ENCODE results near the gene QKI. TPM values are rescaled to one million over a fixed set of nuclear protein-coding genes. Genes with fewer than 3 reads are reported as not detected.

QKI gene
- total and polyA plus RNA-seq, 2 of the 8 experiments (the other 6 are each of a cell fraction or from before 2014, with no cell fraction given), result 181 to 183 TPM

DNA sequence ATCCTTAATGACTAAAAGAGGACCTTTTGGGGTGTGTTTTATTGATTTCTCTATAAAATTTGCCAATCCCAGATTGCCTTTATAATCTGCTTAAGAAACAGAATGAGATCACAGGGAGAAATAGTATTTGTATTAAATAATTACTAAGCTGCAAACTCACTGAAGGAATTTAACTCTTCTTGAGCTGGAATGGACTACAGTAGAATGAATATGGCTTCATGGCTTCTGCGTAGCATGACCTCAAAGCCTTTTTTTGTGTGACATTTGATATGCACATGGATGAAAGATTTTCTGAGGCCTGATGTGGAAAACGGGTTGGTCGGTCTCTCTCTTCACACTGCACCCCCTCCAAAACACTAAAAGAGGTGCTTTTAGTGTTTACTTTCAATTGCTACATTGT, 115.9 kb downstream of the QKI start:
- no peak overlapping the region for H3K9ac ChIP-seq (replicated peaks in 1 of 4; ENCODE audit: extremely low read depth in 1 of 4, low read depth in 3 of 4, low read length in 3 of 4)
- no peak overlapping the region for H2BK20ac ChIP-seq (ENCODE audit: low read length)
- H4K20me1 ChIP-seq (replicated peaks in 1 of 2; ENCODE audit: control insufficient read depth in 1 of 2, insufficient read depth in 2 of 2, low read length in 2 of 2), result peaks cover 6 to 9% of the 10 kb centered on the region in 2 experiments
- no peaks in the 10 kb centered on the region; the same call in 1 of the 2 replicates for H3K79me1 ChIP-seq (ENCODE audit: low read depth, low read length)
- no peaks in the 10 kb centered on the region for H3K27me3 ChIP-seq (replicated peaks in 1 of 4; ENCODE audit: control insufficient read depth in 3 of 4, extremely low read depth in 1 of 4, insufficient read depth in 3 of 4, low read length in 3 of 4)
- H2BK5ac ChIP-seq (ENCODE audit: low read depth, low read length), result no peak overlapping the region
- H4K91ac ChIP-seq (replicated peaks; ENCODE audit: insufficient read length, low read length), result no peak overlapping the region
- DNase-seq (ENCODE audit: low read depth in 1 of 2, low spot score in 2 of 2), result no peak
- no peak overlapping the region for H2BK120ac ChIP-seq (replicated peaks; ENCODE audit: low read depth, low read length)
- no peak overlapping the region for H3K14ac ChIP-seq (ENCODE audit: insufficient read length)
- no peak overlapping the region for H3K27ac ChIP-seq (ENCODE audit: low read depth, low read length)
- no peak for FAIRE-seq
- H3K4me3 ChIP-seq (ENCODE audit: extremely low read depth in 1 of 4, insufficient read depth in 2 of 4, low read depth in 3 of 4, low read length in 4 of 4), result no peak overlapping the region
- no peaks in the 10 kb centered on the region for H3K9me3 ChIP-seq (ENCODE audit: insufficient read depth in 2 of 2, low read depth in 1 of 2, low read length in 1 of 2)
- ChIA-PET CTCF (ENCODE audit: partially characterized antibody) (interaction anchor here (0.8 to 1.0 kb wide), 2 partner anchors 11 to 76 kb away, joined by 3 read pairs; no protein-coding TSS in a partner anchor), POLR2A (ENCODE audit: partially characterized antibody) (no interaction called here)
- no peak overlapping the region for H2BK12ac ChIP-seq (ENCODE audit: low read depth, low read length)
- H4K8ac ChIP-seq (ENCODE audit: extremely low read depth, insufficient read depth, low read length), result no peak overlapping the region
- H3K23me2 ChIP-seq (ENCODE audit: low read depth, low read length), result no peaks in the 10 kb centered on the region
- H3K23ac ChIP-seq (ENCODE audit: insufficient read length), result no peak overlapping the region
- 97% methylated on average over 3 of the region's 3 CpGs; no CpG with 5 or more reads in 1 of the 2 experiments for WGBS, 2 experiments (ENCODE audit: extremely low coverage in 1 of 2, insufficient coverage in 1 of 2, insufficient read length in 1 of 2, insufficient replicate concordance in 2 of 2, low coverage in 1 of 2, low lambda C conversion rate in 2 of 2, missing lambda C conversion rate in 1 of 2)
- H3K4ac ChIP-seq (replicated peaks; ENCODE audit: insufficient read length, low read depth, low read length), result no peak overlapping the region
- H2BK15ac ChIP-seq (ENCODE audit: low read length), result no peak overlapping the region
- peaks cover 3 to 98% of the 10 kb centered on the region in 2 experiments; a peak in 3 of 4 replicates for H3K79me2 ChIP-seq (ENCODE audit: control insufficient read depth in 1 of 2, insufficient read depth in 2 of 2, low read length in 2 of 2)
- no peak overlapping the region for H4K5ac ChIP-seq (ENCODE audit: insufficient read length, low read depth, low read length)
- peaks cover 0 to 6% (median 3%) of the 10 kb centered on the region in 4 experiments; a peak in 4 of 7 replicates for H3K4me1 ChIP-seq (replicated peaks in 1 of 4; ENCODE audit: control insufficient read depth in 3 of 4, insufficient read depth in 4 of 4, low read length in 3 of 4)
- H2AFZ ChIP-seq (ENCODE audit: low read length), result no peak overlapping the region
- H2AK5ac ChIP-seq (ENCODE audit: low read depth, low read length), result no peak overlapping the region
- peaks cover 0 to 3% (median 0%) of the 10 kb centered on the region in 4 experiments; a peak in 1 of 8 replicates for H3K36me3 ChIP-seq (ENCODE audit: control insufficient read depth in 2 of 4, insufficient read depth in 4 of 4, low read length in 3 of 4)
- no peak overlapping the region for H3K56ac ChIP-seq (replicated peaks; ENCODE audit: insufficient read length, low read depth, low read length)
- H3K18ac ChIP-seq (ENCODE audit: extremely low read depth, low read length), result no peak overlapping the region
- no peak overlapping the region for H3K4me2 ChIP-seq (ENCODE audit: insufficient read depth in 1 of 2, low read depth in 2 of 2, low read length in 2 of 2)
- TF ChIP-seq RNF2 (IDR thresholded peaks at IDR 0.05; ENCODE audit: borderline replicate concordance, low read depth, low read length, missing control alignments, poor library complexity, severe bottlenecking) (no peak), JUN (IDR thresholded peaks at IDR 0.05; ENCODE audit: low read depth, low read length) (no peak), ZNF274 (IDR thresholded peaks at IDR 0.05; ENCODE audit: borderline replicate concordance, extremely low read depth, low read length) (no peak), JUND (IDR thresholded peaks at IDR 0.05; ENCODE audit: low read length) (no peak), KDM4A (IDR thresholded peaks at IDR 0.05; ENCODE audit: low read depth, low read length, severe bottlenecking) (no peak), BACH1 (IDR thresholded peaks at IDR 0.05; ENCODE audit: low read length) (no peak), SIRT6 (IDR thresholded peaks at IDR 0.05; ENCODE audit: low read length) (no peak), CBX5 (IDR thresholded peaks at IDR 0.05; ENCODE audit: low read depth, low read length) (no peak), YY1 (IDR thresholded peaks at IDR 0.05; ENCODE audit: low read depth, low read length) (no peak), PHF8 (conservative IDR thresholded peaks at IDR 0.05; ENCODE audit: low read depth, low read length) (no peak), SUZ12 (IDR thresholded peaks at IDR 0.05; ENCODE audit: low read length) (no peak), BCL11A (IDR thresholded peaks at IDR 0.05; ENCODE audit: low read depth in 2 of 2, low read length in 2 of 2) (no peak), RBBP5 (IDR thresholded peaks at IDR 0.05; ENCODE audit: borderline replicate concordance, low read depth, low read length) (no peak), POLR2A (IDR thresholded peaks at IDR 0.05; ENCODE audit: control extremely low read depth in 1 of 2, low read depth in 2 of 2, low read length in 2 of 2) (no peak)
